HG02588 (cell line): ENCODE measurements around the gene AP5S1.
"Not testable (repeated sequence)": the region's sequence is repeated elsewhere in the genome, so short reads cannot be mapped to it uniquely, and the experiment has no call there.

Experiments
- ATAC-seq: cut with Tn5 transposase; IDR thresholded peaks from one replicate; pipeline ENCODE4 v1.9.1; 2021; ENCODE audit warnings: mild to moderate bottlenecking, moderate library complexity; ENCODE audit not compliant: unreplicated experiment

The AP5S1 gene

GRCh38 chr20:3842348-3842930, 22.1 kb downstream of the AP5S1 start:
- ATAC-seq, result no peak

GRCh38 chr20:3843490-3843889, 23.1 kb downstream of the AP5S1 start:
- ATAC-seq, result no peak

- ATAC-seq, result not testable (repeated sequence)
Observed at GRCh38 chr20:3843990-3844619, 23.8 kb downstream of the AP5S1 start.

GRCh38 chr20:3846378-3846739, 26.0 kb downstream of the AP5S1 start:
- no peak for ATAC-seq

GRCh38 chr20:3846740-3847428, 26.5 kb downstream of the AP5S1 start, which contains the start of gene MAVS:
MAVS (plus strand) TSS chr20:3846834; CDS start chr20:3854625, 7,791 bp downstream.
- ATAC-seq, result peak; percentile 97

- no peak for ATAC-seq
Observed at GRCh38 chr20:3847429-3847940, 27.1 kb downstream of the AP5S1 start.

GRCh38 chr20:3848565-3848964, 28.2 kb downstream of the AP5S1 start:
- ATAC-seq, result no peak

- no peak for ATAC-seq
Observed at GRCh38 chr20:3854462-3854871, 34.1 kb downstream of the AP5S1 start.

- no peak for ATAC-seq
Observed at GRCh38 chr20:3857405-3857804, 37.1 kb downstream of the AP5S1 start.

- no peak for ATAC-seq
Observed at GRCh38 chr20:3858689-3859088, 38.3 kb downstream of the AP5S1 start.

GRCh38 chr20:3861191-3861590, 40.8 kb downstream of the AP5S1 start:
- ATAC-seq, result no peak

- no peak for ATAC-seq
Observed at GRCh38 chr20:3862333-3862732, 42.0 kb downstream of the AP5S1 start.

- no peak for ATAC-seq
Observed at GRCh38 chr20:3863317-3863716, 43.0 kb downstream of the AP5S1 start.

GRCh38 chr20:3864518-3864917, 44.2 kb downstream of the AP5S1 start:
- no peak for ATAC-seq

GRCh38 chr20:3865152-3865886, 45.0 kb downstream of the AP5S1 start:
- no peak for ATAC-seq

GRCh38 chr20:3865887-3866407, 45.6 kb downstream of the AP5S1 start:
- ATAC-seq, result no peak

- ATAC-seq, result no peak
Observed at GRCh38 chr20:3866464-3866863, 46.1 kb downstream of the AP5S1 start.

GRCh38 chr20:3867802-3868201, 47.5 kb downstream of the AP5S1 start:
- no peak for ATAC-seq

GRCh38 chr20:3869839-3870634, 49.7 kb downstream of the AP5S1 start:
- no peak for ATAC-seq

GRCh38 chr20:3871550-3872265, 51.4 kb downstream of the AP5S1 start:
- ATAC-seq, result no peak
